Retinal pigment epithelial cell (primary cell): ENCODE data around the gene GPC5.
"Not testable (repeated sequence)": the region's sequence is repeated elsewhere in the genome, so short reads cannot be mapped to it uniquely, and the experiment has no call there.

Source experiments
- DNase-seq: peaks from one replicate; pipeline ENCODE4 v3.0.0-alpha.2; 2010; ENCODE audit warnings: low read depth
- H3K4me3 ChIP-seq: 2 replicates; pipeline ENCODE4 v1.5.1; 2011; ENCODE audit warnings: mild to moderate bottlenecking, low read length, control low read depth, moderate library complexity
- TF ChIP-seq, protein P1 (sequence below): conservative IDR thresholded peaks from 2 replicates; pipeline ENCODE4 v1.5.1; 2011; ENCODE audit warnings: low read depth, low read length, control low read depth, inconsistent platforms

Gene GPC5

GRCh38 chr13:91797567-91797966 lies 399.1 kb downstream of the GPC5 start:
- H3K4me3 ChIP-seq = no peak overlapping the region
- no peak for DNase-seq
- TF ChIP-seq, protein P1, sequence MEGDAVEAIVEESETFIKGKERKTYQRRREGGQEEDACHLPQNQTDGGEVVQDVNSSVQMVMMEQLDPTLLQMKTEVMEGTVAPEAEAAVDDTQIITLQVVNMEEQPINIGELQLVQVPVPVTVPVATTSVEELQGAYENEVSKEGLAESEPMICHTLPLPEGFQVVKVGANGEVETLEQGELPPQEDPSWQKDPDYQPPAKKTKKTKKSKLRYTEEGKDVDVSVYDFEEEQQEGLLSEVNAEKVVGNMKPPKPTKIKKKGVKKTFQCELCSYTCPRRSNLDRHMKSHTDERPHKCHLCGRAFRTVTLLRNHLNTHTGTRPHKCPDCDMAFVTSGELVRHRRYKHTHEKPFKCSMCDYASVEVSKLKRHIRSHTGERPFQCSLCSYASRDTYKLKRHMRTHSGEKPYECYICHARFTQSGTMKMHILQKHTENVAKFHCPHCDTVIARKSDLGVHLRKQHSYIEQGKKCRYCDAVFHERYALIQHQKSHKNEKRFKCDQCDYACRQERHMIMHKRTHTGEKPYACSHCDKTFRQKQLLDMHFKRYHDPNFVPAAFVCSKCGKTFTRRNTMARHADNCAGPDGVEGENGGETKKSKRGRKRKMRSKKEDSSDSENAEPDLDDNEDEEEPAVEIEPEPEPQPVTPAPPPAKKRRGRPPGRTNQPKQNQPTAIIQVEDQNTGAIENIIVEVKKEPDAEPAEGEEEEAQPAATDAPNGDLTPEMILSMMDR = no peak

DNA sequence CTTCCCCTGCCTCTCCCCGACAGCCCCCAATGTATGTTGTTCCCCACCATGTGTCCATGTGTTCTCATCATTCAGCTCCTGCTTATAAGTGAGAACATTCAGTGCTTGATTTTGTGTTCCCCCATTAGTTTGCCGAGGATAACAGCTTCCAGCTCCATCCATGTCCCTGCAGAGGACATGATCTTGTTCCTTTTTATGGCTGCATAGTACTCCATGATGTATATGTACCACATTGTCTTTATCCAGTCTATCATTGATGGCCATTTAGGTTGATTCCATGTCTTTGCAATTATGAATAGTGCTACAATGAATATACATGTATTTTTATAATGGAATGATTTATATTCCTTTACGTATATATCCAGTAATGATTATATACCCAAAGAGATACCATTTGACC lies 399.9 kb downstream of the GPC5 start:
- DNase-seq, H3K4me3 ChIP-seq: not testable (repeated sequence)

DNA sequence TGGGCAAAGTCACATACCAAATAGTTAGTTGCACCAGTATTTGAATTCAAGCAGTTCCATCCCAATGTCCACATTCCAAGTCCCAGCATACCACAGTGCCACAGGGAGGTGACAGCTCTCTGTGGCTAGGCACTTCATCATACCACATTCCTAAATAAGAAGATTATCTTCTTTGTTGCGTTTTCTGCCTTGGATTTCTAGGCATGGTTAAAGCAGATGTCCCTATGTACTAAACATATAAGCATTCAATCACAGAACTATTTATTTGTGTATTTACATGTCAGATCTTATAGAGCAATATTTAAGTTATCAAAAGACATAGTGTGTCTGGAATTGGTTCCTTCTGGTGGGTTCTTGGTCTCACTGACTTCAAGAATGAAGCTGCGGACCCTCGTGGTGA lies 403.4 kb downstream of the GPC5 start:
- not testable (repeated sequence) for DNase-seq, H3K4me3 ChIP-seq

DNA sequence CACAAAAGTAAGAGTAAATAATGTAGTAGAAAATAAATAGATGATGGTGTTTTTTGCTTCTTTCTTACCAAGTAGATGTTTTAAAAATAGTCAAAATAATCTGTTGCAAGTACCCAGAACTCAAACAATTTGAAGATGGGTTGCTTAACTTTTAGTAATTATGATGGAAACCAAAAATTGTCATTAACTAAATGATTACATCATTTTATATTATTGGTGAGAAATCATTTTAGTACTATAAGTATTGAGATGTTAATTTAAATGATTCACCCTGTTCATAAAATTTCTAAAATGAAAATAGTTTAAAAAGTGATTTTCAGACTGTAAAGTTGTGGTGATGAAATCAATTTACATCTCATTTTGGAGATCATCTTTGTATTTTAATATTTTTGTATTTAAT lies 404.5 kb downstream of the GPC5 start:
- TF ChIP-seq, protein P1 = no peak
- H3K4me3 ChIP-seq = no peak overlapping the region
- DNase-seq = no peak

GRCh38 chr13:91804724-91805123 lies 406.3 kb downstream of the GPC5 start:
- no peak for DNase-seq
- no peak overlapping the region for H3K4me3 ChIP-seq
- TF ChIP-seq, protein P1 = no peak

DNA sequence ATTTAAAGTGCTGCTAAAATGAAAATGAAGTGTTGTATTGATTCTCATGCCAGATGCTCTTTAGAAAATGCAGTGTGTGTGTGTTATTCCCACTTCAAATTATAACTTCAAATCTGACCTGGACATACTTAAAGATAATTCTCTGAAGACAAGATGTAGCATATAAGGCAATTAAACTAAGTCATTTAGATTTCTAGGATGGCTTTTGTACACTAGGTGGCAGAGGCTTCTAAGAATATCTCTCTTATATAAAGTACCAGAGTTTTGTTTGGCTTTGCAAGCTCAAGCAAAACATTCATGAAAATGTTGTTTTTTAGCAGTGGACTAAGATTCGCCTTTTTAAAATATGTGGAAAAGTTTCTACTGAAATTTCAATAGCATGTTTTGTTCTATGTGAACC lies 407.2 kb downstream of the GPC5 start:
- no peak overlapping the region for H3K4me3 ChIP-seq
- DNase-seq = no peak
- TF ChIP-seq, protein P1 = peak; percentile 44

DNA sequence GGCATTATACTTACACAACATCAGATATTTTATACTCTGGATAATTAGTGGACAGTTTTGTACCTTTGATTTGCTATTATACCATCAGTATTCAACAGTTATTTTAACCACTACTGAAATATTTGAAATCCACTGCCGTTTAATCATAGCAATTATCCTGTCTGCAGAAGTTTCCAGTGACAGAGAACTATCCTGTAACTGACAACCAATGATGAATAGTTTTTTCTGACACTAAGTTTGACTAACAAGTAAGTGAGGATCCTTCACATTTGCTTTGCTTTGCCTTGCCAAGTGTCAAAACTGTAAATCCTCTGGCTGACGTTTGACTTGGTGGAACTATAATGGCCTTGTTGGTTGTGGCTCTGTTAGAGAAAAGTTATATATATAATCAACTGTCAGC lies 410.7 kb downstream of the GPC5 start:
- DNase-seq = no peak
- H3K4me3 ChIP-seq = no peak overlapping the region
- TF ChIP-seq, protein P1 = no peak

- no peak for DNase-seq
- TF ChIP-seq, protein P1 = no peak
- no peak overlapping the region for H3K4me3 ChIP-seq
Observed at GRCh38 chr13:91813253-91813652, 414.8 kb downstream of the GPC5 start.
